Dermis lymphatic vessel endothelial cell (primary cell): ENCODE measurements around the gene CCL17. TPM values are rescaled to one million over a fixed set of nuclear protein-coding genes. Genes with fewer than 3 reads are reported as not detected.

Experiments
- total RNA-seq: library from RNA; depleted of rRNA; stranded (reverse); fragments of >200 nt; gene quantifications from 2 replicates; pipeline ENCODE4 v1.2.1, GENCODE V29; 2014

The CCL17 gene
- total RNA-seq, result not detected in 2 replicates

DNA sequence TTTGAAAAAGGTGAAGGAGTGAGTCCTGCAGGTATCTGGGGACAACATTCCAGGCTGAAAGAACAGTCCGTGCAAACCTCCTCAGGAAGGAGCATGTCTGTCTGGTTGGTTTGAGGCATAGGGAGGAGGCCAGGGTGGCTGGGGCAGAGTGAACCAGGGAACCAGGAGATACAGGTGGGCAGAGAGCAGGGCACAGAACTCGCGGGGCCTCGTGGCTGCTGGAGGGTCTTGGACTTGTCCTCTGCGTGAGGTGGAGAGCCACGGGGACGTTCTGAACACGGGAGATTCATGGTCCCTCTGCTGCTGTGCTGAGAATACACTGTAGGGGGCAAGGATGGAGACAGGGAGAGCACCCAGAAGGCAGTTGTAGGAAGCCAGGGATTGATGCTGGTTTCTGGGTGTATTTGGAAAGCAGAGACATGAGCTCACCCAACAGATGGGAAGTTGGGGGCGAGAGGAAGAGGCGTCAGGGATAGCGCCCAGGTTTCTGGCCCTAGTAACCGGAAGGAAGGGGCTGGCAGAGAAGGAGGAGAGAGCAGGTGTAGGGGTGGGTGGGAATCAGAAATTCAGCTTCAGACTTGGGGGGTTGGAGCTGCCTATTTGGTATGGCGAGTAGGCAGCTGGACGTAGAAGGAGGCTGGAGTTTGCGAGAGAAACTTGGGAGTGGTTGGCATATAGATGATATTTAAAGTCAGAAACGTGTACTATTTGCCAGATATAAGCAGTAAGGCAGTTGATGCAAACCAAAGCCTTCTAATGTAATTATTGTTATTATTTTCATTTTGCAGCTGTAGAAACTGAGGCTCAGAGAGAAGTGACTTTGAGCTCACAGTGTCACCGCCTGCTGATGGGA is at the start of gene CCL17:
TSS of gene CCL17 (plus strand) at position 803 of the 853 bp plus-strand sequence. CDS start 9,166 bp downstream, outside the sequence.

GRCh38 chr16:57358527-57359095 is 46.0 kb upstream of the CCL17 start, which contains the start of gene CCL22:
TSS of gene CCL22 (plus strand) at chr16:57358783. CDS start at chr16:57358817, 34 bp downstream.

DNA sequence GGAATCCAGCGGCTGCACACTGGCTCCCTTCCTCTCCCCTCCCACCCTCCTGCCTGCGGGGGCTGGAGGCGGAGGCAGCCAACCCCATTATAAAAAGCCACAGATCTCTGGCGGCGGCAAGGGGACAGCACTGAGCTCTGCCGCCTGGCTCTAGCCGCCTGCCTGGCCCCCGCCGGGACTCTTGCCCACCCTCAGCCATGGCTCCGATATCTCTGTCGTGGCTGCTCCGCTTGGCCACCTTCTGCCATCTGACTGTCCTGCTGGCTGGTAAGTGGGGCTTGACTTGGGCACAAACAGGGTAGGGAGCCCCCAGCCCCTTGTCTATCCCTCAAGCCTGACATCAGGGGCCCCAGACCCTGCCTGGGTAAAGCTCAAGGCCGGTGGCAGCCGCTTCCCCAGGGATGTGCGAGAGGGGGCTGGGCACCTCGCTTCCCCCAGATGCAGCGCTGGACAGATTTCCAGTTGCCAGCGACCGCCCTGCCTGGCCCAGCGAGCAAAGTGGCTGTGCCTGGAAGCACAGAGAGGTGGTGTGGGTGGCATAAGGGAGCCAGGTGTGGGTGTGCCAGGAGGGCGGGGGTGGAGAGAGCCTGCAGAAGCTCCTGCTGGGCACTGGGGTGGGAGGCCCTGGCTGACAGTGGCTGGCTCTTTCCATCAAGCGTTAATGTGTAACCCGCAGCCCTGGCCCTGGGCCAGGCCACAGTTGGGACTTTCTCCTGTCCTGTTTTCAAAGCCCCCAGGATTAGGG is 32.0 kb upstream of the CCL17 start, which contains the start of gene CX3CL1:
TSS of gene CX3CL1 (plus strand) at position 119 of the 745 bp plus-strand sequence. CDS start at position 198, 79 bp downstream.

GRCh38 chr16:57447186-57447962 is 42.8 kb downstream of the CCL17 start, which contains the start of the genes CIAPIN1 and COQ9:
TSS of gene CIAPIN1 (minus strand) at chr16:57447385. CDS start at chr16:57440928, 6,457 bp downstream.
TSS of gene COQ9 (plus strand) at chr16:57447479. CDS start at chr16:57447506, 27 bp downstream.

DNA sequence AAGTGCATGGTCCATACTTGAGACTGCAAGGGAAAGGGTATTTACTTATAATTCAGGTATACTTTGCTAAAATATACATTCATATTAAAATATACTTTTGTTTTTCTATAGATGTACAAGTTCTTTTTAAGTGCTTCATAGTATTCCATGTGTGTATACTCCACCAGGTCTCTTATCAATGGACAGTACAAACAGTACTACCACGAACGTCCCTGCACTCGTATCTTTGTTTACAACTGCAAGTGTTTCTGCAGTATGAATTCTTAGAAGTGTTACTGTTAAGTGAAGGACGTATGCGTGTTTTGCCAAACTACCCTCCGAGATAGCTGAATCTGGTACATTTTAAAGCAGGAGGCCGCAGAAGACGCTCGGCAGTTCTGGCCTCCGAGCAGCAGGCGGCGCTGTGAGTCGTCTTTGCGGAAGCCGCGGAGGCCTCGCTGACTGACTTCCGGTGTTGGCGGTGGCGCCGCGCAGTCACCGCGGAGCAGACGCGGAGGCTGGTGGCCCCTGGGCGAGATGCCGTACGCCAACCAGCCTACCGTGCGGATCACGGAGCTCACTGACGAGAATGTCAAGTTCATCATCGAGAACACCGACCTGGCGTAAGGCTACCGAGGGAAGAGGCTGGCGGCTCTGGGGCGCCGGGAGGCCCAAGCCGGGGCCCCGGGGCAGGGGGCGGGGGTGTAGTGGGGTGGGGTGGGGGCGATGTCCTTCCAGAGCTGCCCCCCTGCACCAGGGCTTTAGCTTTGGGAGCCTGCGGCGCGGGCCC is 57.8 kb downstream of the CCL17 start, which contains the start of gene POLR2C:
TSS of gene POLR2C (plus strand) at position 471 of the 769 bp plus-strand sequence. CDS start at position 517, 46 bp downstream.

Other genes starting within 250 kb of the CCL17 start
- 47.6 and 69.2 TPM in 2 replicates for gene PSME3IP1, start 218.7 kb upstream of the CCL17 start, total RNA-seq
- gene RSPRY1, start 218.4 kb upstream of the CCL17 start, total RNA-seq, result 39.3 and 44.0 TPM in 2 replicates
- gene ARL2BP, start 159.5 kb upstream of the CCL17 start, total RNA-seq, result 40.7 and 50.2 TPM in 2 replicates
- 2.7 and 3.5 TPM in 2 replicates for gene PLLP, start 120.1 kb upstream of the CCL17 start, total RNA-seq
- not detected in 2 replicates for gene CCL22, start 46.0 kb upstream of the CCL17 start, total RNA-seq
- gene CX3CL1, start 32.3 kb upstream of the CCL17 start, total RNA-seq, result 0.17 and 1.7 TPM in 2 replicates
- gene CIAPIN1, start 42.6 kb downstream of the CCL17 start, total RNA-seq, result 58.4 and 62.6 TPM in 2 replicates
- gene COQ9, start 42.7 kb downstream of the CCL17 start, total RNA-seq, result 41.4 and 45.4 TPM in 2 replicates
- 91.8 and 100 TPM in 2 replicates for gene POLR2C, start 57.9 kb downstream of the CCL17 start, total RNA-seq
- gene DOK4, start 81.7 kb downstream of the CCL17 start, total RNA-seq, result 13.5 and 24.7 TPM in 2 replicates
- 8.0 and 9.7 TPM in 2 replicates for gene CCDC102A, start 131.8 kb downstream of the CCL17 start, total RNA-seq
- not detected in 2 replicates for gene ADGRG5, start 137.9 kb downstream of the CCL17 start, total RNA-seq
- 4.3 and 12.2 TPM in 2 replicates for gene ADGRG1, start 223.9 kb downstream of the CCL17 start, total RNA-seq